Mesothelial cell of epicardium (in vitro differentiated cells): ENCODE measurements around the gene PAX9. TPM values are rescaled to one million over a fixed set of nuclear protein-coding genes. Genes with fewer than 3 reads are reported as not detected.

Experiments
- DNase-seq, 2 experiments: peaks; one replicate each; pipeline ENCODE4 v3.0.0; 2021; ENCODE audit warnings: low spot score in 2 of 2; ENCODE audit not compliant: unreplicated experiment in 2 of 2
- H3K27ac Mint-ChIP-seq: 2 replicates; pipeline ENCODE4 v1.8.0; 2021; ENCODE audit warnings: mixed read lengths
- H3K27me3 Mint-ChIP-seq: 2 replicates; pipeline ENCODE4 v1.8.0; 2021; ENCODE audit warnings: low read depth, mixed read lengths
- H3K36me3 Mint-ChIP-seq: 2 replicates; pipeline ENCODE4 v1.8.0; 2021; ENCODE audit warnings: mixed read lengths
- H3K4me1 Mint-ChIP-seq: 2 replicates; pipeline ENCODE4 v1.8.0; 2021; ENCODE audit warnings: mixed read lengths
- H3K4me3 Mint-ChIP-seq: 2 replicates; pipeline ENCODE4 v1.8.0; 2021; ENCODE audit warnings: mild to moderate bottlenecking, moderate library complexity, mixed read lengths
- H3K9me3 Mint-ChIP-seq: 2 replicates; pipeline ENCODE4 v1.8.0; 2021; ENCODE audit warnings: mixed read lengths
- total RNA-seq: library from RNA; stranded (reverse); gene quantifications from 3 replicates; pipeline ENCODE4 v1.2.1, GENCODE V29; 2021
- TF ChIP-seq, protein P1 (sequence below): fragments of 200-600 bp; sonication (generic); IDR thresholded peaks from one replicate; pipeline ENCODE4 v1.5.0; 2021; ENCODE audit warnings: antibody characterized with exemption; ENCODE audit not compliant: unreplicated experiment

Gene PAX9
- total RNA-seq, 1 donor from 2014 or later: not detected

DNA sequence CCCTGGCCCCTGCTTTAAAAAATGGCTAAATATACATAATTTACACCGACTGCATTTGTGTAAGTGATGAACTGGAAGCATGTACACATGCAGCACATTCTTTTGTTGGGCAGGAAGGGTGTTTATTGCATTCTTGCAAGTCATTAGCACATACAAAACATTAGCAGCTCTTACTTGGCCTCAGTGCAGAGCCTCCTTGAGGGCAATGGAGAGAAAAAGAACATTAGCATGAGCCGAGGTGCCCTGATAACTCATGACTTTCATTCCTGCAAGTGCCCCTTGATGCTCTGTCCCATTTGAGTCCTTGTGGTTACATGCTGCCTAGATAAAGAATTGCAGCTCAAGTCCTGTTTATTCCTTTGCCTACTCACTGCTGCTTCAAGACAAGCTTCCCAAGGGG lies 61.9 kb downstream of the PAX9 start:
- H3K36me3 Mint-ChIP-seq: no peaks in the 10 kb centered on the region
- H3K4me3 Mint-ChIP-seq: no peak overlapping the region
- TF ChIP-seq, protein P1, sequence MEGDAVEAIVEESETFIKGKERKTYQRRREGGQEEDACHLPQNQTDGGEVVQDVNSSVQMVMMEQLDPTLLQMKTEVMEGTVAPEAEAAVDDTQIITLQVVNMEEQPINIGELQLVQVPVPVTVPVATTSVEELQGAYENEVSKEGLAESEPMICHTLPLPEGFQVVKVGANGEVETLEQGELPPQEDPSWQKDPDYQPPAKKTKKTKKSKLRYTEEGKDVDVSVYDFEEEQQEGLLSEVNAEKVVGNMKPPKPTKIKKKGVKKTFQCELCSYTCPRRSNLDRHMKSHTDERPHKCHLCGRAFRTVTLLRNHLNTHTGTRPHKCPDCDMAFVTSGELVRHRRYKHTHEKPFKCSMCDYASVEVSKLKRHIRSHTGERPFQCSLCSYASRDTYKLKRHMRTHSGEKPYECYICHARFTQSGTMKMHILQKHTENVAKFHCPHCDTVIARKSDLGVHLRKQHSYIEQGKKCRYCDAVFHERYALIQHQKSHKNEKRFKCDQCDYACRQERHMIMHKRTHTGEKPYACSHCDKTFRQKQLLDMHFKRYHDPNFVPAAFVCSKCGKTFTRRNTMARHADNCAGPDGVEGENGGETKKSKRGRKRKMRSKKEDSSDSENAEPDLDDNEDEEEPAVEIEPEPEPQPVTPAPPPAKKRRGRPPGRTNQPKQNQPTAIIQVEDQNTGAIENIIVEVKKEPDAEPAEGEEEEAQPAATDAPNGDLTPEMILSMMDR: no peak
- no peak overlapping the region for H3K27ac Mint-ChIP-seq
- no peak for DNase-seq
- H3K4me1 Mint-ChIP-seq: peaks cover 15% of the 10 kb centered on the region
- H3K9me3 Mint-ChIP-seq: no peaks in the 10 kb centered on the region
- peaks cover 2% of the 10 kb centered on the region for H3K27me3 Mint-ChIP-seq

DNA sequence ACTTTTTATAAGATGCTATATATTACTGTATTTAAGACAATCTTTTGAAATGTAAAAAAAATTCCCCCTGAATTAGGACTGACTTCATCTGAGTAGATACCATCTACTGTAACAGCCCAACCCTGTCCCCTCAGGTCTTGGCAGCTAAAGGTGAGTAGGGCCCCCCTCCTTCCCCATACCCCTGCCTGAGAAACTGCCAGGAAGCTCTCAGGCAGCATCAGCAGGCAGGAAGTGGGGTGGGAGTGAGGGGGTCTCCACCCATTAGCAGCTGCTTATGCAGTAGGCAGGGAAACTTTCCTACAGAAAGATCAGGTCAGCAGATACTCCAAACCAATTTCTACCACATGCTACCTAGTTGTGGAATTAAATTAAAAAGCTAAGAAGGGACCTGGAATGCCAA lies 62.5 kb downstream of the PAX9 start:
- no peak overlapping the region for H3K4me3 Mint-ChIP-seq
- no peak for DNase-seq
- H3K9me3 Mint-ChIP-seq: no peaks in the 10 kb centered on the region

DNA sequence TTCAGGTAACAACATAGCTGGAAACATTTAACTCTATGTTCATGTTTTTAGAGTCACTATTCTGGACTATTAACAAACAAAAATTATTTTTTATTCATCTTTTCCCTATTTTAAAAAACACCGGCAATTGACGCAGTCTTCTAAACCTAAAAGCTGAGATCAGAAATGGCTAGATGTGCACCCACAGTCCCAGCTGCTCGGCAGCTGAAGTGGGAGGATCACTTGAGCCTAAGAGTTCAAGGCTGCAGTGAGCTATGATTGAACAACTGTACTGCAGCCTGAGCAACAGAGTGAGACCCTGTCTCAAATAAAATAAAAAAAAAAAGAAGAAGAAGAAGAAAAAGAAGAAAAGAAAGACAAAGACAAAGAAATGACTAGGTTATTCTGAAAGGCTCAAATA lies 64.5 kb downstream of the PAX9 start:
- TF ChIP-seq, protein P1: no peak
- H3K27ac Mint-ChIP-seq: no peak overlapping the region
- no peak overlapping the region for H3K4me3 Mint-ChIP-seq
- H3K4me1 Mint-ChIP-seq: peaks cover 9% of the 10 kb centered on the region
- H3K36me3 Mint-ChIP-seq: no peaks in the 10 kb centered on the region
- H3K27me3 Mint-ChIP-seq: peaks cover 5% of the 10 kb centered on the region
- H3K9me3 Mint-ChIP-seq: no peaks in the 10 kb centered on the region
- no peak for DNase-seq

More for the DNA sequence above, 62.5 kb downstream of the PAX9 start:
- no peak overlapping the region for H3K27ac Mint-ChIP-seq
- H3K36me3 Mint-ChIP-seq: no peaks in the 10 kb centered on the region
- peaks cover 9% of the 10 kb centered on the region for H3K4me1 Mint-ChIP-seq
- TF ChIP-seq, protein P1: no peak
- peaks cover 2% of the 10 kb centered on the region for H3K27me3 Mint-ChIP-seq

Other genes starting within 250 kb of the PAX9 start
- not detected in 3 replicates for gene NKX2-1, start 141.6 kb upstream of the PAX9 start, total RNA-seq
- not detected in 3 replicates for gene NKX2-8, start 79.2 kb upstream of the PAX9 start, total RNA-seq